SK-N-SH treated with all-trans-retinoic acid at 6 μM for 48 hours (cell line): ENCODE data around the gene PACSIN2.

Experiments used
- ATAC-seq: fragments of 200-7000 bp; cut with Tn5 transposase; 3 replicates; pipeline ENCODE4 v1.9.1; 2020; ENCODE audit warnings: mild to moderate bottlenecking, moderate library complexity
- ARNTL ChIP-seq: fragments of 450-650 bp; formaldehyde crosslinking; IDR thresholded peaks from 2 replicates; pipeline ENCODE4 v1.5.0; 2020; ENCODE audit warnings: low read depth, mild to moderate bottlenecking, moderate library complexity, borderline replicate concordance
- BACH2 ChIP-seq: fragments of 250-450 bp; sonication (Bioruptor Pico); IDR thresholded peaks from 2 replicates; pipeline ENCODE4 v1.9.0; 2021; ENCODE audit warnings: mild to moderate bottlenecking, borderline replicate concordance
- CSDC2 ChIP-seq: fragments of 250-450 bp; sonication (Bioruptor Pico); IDR thresholded peaks from 2 replicates; pipeline ENCODE4 v1.5.0; 2020; ENCODE audit warnings: mild to moderate bottlenecking, moderate library complexity
- ESRRG ChIP-seq: fragments of 250-450 bp; sonication (Bioruptor Pico); IDR thresholded peaks from 2 replicates; pipeline ENCODE4 v1.6.1; 2021; ENCODE audit warnings: mild to moderate bottlenecking
- GLIS3 ChIP-seq: fragments of 250-450 bp; sonication (Bioruptor Pico); IDR thresholded peaks from 2 replicates; pipeline ENCODE4 v1.5.0; 2020; ENCODE audit warnings: mild to moderate bottlenecking, moderate library complexity
- ISL1 ChIP-seq: fragments of 250-450 bp; sonication (Bioruptor Pico); IDR thresholded peaks from 2 replicates; pipeline ENCODE4 v2.1.2; 2022; ENCODE audit warnings: mild to moderate bottlenecking, moderate library complexity
- OSR1 ChIP-seq: fragments of 250-450 bp; sonication (Bioruptor Pico); IDR thresholded peaks from 2 replicates; pipeline ENCODE4 v1.8.0; 2022; ENCODE audit warnings: moderate library complexity, mild to moderate bottlenecking, inconsistent platforms
- PPARA ChIP-seq: fragments of 250-450 bp; sonication (Bioruptor Pico); IDR thresholded peaks from 2 replicates; pipeline ENCODE4 v1.5.0; 2020; ENCODE audit warnings: mild to moderate bottlenecking, borderline replicate concordance
- RARB ChIP-seq: fragments of 250-450 bp; sonication (Bioruptor Pico); IDR thresholded peaks from 2 replicates; pipeline ENCODE4 v1.8.0; 2021; ENCODE audit warnings: mild to moderate bottlenecking, moderate library complexity
- SNAI2 ChIP-seq: fragments of 250-450 bp; sonication (Bioruptor Pico); IDR thresholded peaks from 2 replicates; pipeline ENCODE4 v1.5.0; 2020; ENCODE audit warnings: mild to moderate bottlenecking, moderate library complexity
- TCF4 ChIP-seq: fragments of 250-450 bp; sonication (Bioruptor Pico); IDR thresholded peaks from 2 replicates; pipeline ENCODE4 v1.8.0; 2021; ENCODE audit warnings: mild to moderate bottlenecking, moderate library complexity, borderline replicate concordance
- TOX ChIP-seq: fragments of 250-450 bp; sonication (Bioruptor Pico); IDR thresholded peaks from 2 replicates; pipeline ENCODE4 v1.8.0; 2021; ENCODE audit warnings: mild to moderate bottlenecking, moderate library complexity, borderline replicate concordance
- TSHZ2 ChIP-seq: fragments of 250-450 bp; sonication (Bioruptor Pico); IDR thresholded peaks from 2 replicates; pipeline ENCODE4 v1.5.0; 2020; ENCODE audit warnings: mild to moderate bottlenecking, moderate library complexity
- ZC3H10 ChIP-seq: fragments of 250-450 bp; sonication (Bioruptor Pico); IDR thresholded peaks from 2 replicates; pipeline ENCODE4 v1.5.1; 2021; ENCODE audit warnings: mild to moderate bottlenecking, moderate library complexity
- ZFP3 ChIP-seq: fragments of 250-450 bp; sonication (Bioruptor Pico); IDR thresholded peaks from 2 replicates; pipeline ENCODE4 v1.5.0; 2020; ENCODE audit warnings: mild to moderate bottlenecking, moderate library complexity
- ZFP30 ChIP-seq: fragments of 450-650 bp; formaldehyde crosslinking; IDR thresholded peaks from 2 replicates; pipeline ENCODE4 v1.5.0; 2022; ENCODE audit warnings: mild to moderate bottlenecking, moderate library complexity
- ZNF565 ChIP-seq: fragments of 450-650 bp; formaldehyde crosslinking; conservative IDR thresholded peaks from 2 replicates; pipeline ENCODE4 v1.5.0; 2020; ENCODE audit warnings: low read depth, mild to moderate bottlenecking, moderate library complexity
- ZNF8 ChIP-seq: fragments of 450-650 bp; formaldehyde crosslinking; IDR thresholded peaks from 2 replicates; pipeline ENCODE4 v1.5.0; 2020; ENCODE audit warnings: mild to moderate bottlenecking, moderate library complexity
- TF ChIP-seq, protein P1 (sequence below): fragments of 250-450 bp; sonication (Bioruptor Pico); IDR thresholded peaks from 2 replicates; pipeline ENCODE4 v1.5.1; 2021; ENCODE audit warnings: mild to moderate bottlenecking, moderate library complexity
- TF ChIP-seq, protein P2 (sequence below): fragments of 250-450 bp; sonication (Bioruptor Pico); IDR thresholded peaks from 2 replicates; pipeline ENCODE4 v1.8.0; 2021; ENCODE audit warnings: low read depth, mild to moderate bottlenecking, moderate library complexity, borderline replicate concordance

The PACSIN2 gene

DNA sequence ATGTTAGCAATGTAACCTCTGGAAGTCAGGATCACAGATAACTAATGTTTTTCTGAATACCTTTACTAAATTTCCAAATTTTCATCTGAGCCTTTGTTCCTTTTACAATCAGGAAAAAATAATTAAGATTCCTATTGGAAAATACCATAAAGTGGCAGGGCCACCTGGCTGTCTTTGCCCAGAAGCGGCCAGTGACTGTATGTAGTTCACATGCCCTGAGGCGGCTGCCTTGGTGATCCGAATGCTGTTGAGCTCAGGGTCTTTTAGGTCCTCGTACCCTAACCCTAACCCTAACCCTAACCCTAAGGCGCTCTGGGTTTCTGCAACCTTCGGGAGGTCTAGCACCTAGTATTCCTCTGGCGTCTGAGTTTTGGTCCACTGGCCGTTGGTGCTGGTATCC is 149.4 kb downstream of the PACSIN2 start:
- TF ChIP-seq ZFP3 (CRISPR knock-in tag) (no peak), OSR1 (no peak), ARNTL (CRISPR knock-in tag) (no peak), TOX (CRISPR knock-in tag) (no peak), ZNF8 (CRISPR knock-in tag) (no peak), SNAI2 (CRISPR knock-in tag) (no peak), TSHZ2 (CRISPR knock-in tag) (no peak), GLIS3 (CRISPR knock-in tag) (no peak), ESRRG (CRISPR knock-in tag) (no peak), CSDC2 (no peak)
- TF ChIP-seq, protein P1, sequence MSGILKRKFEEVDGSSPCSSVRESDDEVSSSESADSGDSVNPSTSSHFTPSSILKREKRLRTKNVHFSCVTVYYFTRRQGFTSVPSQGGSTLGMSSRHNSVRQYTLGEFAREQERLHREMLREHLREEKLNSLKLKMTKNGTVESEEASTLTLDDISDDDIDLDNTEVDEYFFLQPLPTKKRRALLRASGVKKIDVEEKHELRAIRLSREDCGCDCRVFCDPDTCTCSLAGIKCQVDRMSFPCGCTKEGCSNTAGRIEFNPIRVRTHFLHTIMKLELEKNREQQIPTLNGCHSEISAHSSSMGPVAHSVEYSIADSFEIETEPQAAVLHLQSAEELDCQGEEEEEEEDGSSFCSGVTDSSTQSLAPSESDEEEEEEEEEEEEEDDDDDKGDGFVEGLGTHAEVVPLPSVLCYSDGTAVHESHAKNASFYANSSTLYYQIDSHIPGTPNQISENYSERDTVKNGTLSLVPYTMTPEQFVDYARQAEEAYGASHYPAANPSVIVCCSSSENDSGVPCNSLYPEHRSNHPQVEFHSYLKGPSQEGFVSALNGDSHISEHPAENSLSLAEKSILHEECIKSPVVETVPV (CRISPR knock-in tag) = no peak
- no peak for ATAC-seq

GRCh38 chr22:42863349-42863961 is 151.5 kb downstream of the PACSIN2 start:
- TF ChIP-seq ZNF8 (CRISPR knock-in tag) = no peak
- TF ChIP-seq, protein P2, sequence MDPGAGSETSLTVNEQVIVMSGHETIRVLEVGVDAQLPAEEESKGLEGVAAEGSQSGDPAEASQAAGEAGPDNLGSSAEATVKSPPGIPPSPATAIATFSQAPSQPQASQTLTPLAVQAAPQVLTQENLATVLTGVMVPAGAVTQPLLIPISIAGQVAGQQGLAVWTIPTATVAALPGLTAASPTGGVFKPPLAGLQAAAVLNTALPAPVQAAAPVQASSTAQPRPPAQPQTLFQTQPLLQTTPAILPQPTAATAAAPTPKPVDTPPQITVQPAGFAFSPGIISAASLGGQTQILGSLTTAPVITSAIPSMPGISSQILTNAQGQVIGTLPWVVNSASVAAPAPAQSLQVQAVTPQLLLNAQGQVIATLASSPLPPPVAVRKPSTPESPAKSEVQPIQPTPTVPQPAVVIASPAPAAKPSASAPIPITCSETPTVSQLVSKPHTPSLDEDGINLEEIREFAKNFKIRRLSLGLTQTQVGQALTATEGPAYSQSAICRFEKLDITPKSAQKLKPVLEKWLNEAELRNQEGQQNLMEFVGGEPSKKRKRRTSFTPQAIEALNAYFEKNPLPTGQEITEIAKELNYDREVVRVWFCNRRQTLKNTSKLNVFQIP (CRISPR knock-in tag) = no peak
- TF ChIP-seq BACH2 = no peak
- TF ChIP-seq ZFP3 (CRISPR knock-in tag) = no peak
- no peak for TF ChIP-seq ZFP30 (CRISPR knock-in tag)
- TF ChIP-seq TSHZ2 (CRISPR knock-in tag) = no peak
- no peak for TF ChIP-seq OSR1
- no peak for TF ChIP-seq PPARA
- no peak for TF ChIP-seq RARB (CRISPR knock-in tag)
- no peak for TF ChIP-seq ZNF565
- TF ChIP-seq, protein P1 (CRISPR knock-in tag) = no peak
- TF ChIP-seq ZC3H10 (CRISPR knock-in tag) = no peak
- TF ChIP-seq ARNTL (CRISPR knock-in tag) = no peak
- TF ChIP-seq SNAI2 (CRISPR knock-in tag) = no peak
- TF ChIP-seq ISL1 (CRISPR knock-in tag) = no peak
- peak; percentile 75 for ATAC-seq

GRCh38 chr22:42862045-42862734 is 152.8 kb downstream of the PACSIN2 start:
- ATAC-seq = no peak; the same call in 2 of the 3 replicates
- TF ChIP-seq TOX (CRISPR knock-in tag) = no peak
- TF ChIP-seq ZFP30 (CRISPR knock-in tag) = no peak
- no peak for TF ChIP-seq TCF4
- TF ChIP-seq BACH2 = no peak
- TF ChIP-seq SNAI2 (CRISPR knock-in tag) = no peak
- TF ChIP-seq ESRRG (CRISPR knock-in tag) = no peak
- TF ChIP-seq ZC3H10 (CRISPR knock-in tag) = no peak
- no peak for TF ChIP-seq CSDC2
- no peak for TF ChIP-seq ISL1 (CRISPR knock-in tag)
- TF ChIP-seq RARB (CRISPR knock-in tag) = no peak
- TF ChIP-seq, protein P1 (CRISPR knock-in tag) = no peak
- TF ChIP-seq ZNF565 = no peak
